Right lobe of liver (tissue), 6 donors: ENCODE measurements around the gene HHATL. TPM values are rescaled to one million over a fixed set of nuclear protein-coding genes. Genes with fewer than 3 reads are reported as not detected.
A peak's percentile ranks its signal among the peaks of the same experiment; 100 is the strongest.

ENCODE experiments used
- ATAC-seq, 4 donors: fragments of 200-7000 bp; cut with Tn5 transposase; one replicate each; pipeline ENCODE4 v1.9.1; 2020; ENCODE audit warnings: mild to moderate bottlenecking in 4 of 4, moderate library complexity in 4 of 4
- DNase-seq, 3 donors: peaks; one replicate each; pipeline ENCODE4 v3.0.0-alpha.2; 2020
- H3K27ac ChIP-seq, 3 donors: fragments of 200-600 bp; one replicate each; pipeline ENCODE4 v1.8.0; 2022
- H3K27me3 ChIP-seq, 2 donors: fragments of 200-600 bp; one replicate each; pipeline ENCODE4 v1.8.0; 2022
- H3K36me3 ChIP-seq, 4 donors: fragments of 200-600 bp; sonication (generic) in 1 of 4; one replicate each; pipeline versions ENCODE4 v1.5.1 to v1.8.0; 2017 to 2022; ENCODE audit warnings: control low read depth in 1 of 4
- H3K4me1 ChIP-seq, 4 donors: fragments of 200-600 bp; sonication (generic) in 1 of 4; one replicate each; pipeline versions ENCODE4 v1.5.1 to v1.8.0; 2017 to 2022; ENCODE audit warnings: control low read depth in 1 of 4
- H3K4me3 ChIP-seq, 3 donors: fragments of 200-600 bp; one replicate each; pipeline ENCODE4 v1.8.0; 2022
- H3K9me3 ChIP-seq, 4 donors: fragments of 200-600 bp; sonication (generic) in 1 of 4; one replicate each; pipeline versions ENCODE4 v1.5.1 to v1.8.0; 2017 to 2022; ENCODE audit warnings: control low read depth in 1 of 4
- CTCF ChIP-seq, 4 donors: fragments of 200-600 bp in 3 of 4; fragments of 450-650 bp in 1 of 4; IDR thresholded peaks; one replicate each; pipeline versions ENCODE4 v1.5.1 to v1.8.0; 2016 to 2022; ENCODE audit warnings: antibody characterized with exemption in 4 of 4, mild to moderate bottlenecking in 2 of 4
- POLR2A ChIP-seq: fragments of 450-650 bp; IDR thresholded peaks from one replicate; pipeline ENCODE4 v1.6.1; 2017; ENCODE audit warnings: antibody characterized with exemption, mild to moderate bottlenecking
- WGBS: methylation state at CpG from one replicate; pipeline ENCODE4 v1.1.6; 2018; ENCODE audit warnings: low coverage, low lambda C conversion rate; ENCODE audit not compliant: insufficient coverage; ENCODE audit errors: missing lambda C conversion rate; 5-methylcytosine and 5-hydroxymethylcytosine counted together
- intact Hi-C, 2 donors: fragments of 100-400 bp; cut with DNase I; formaldehyde crosslinking; loops; one replicate each; pipeline versions ENCODE4 v1.11.2 to v1.14.1; 2022
- total RNA-seq, 6 experiments: library from RNA; depleted of rRNA in 2 of 6; stranded (reverse); fragments of >200 nt in 2 of 6; fragmentation: NEBNext Ultra II Directional in 3 of 6; extraction: Animal tissue kit (Norgen Biotek cat#: 25700) in 3 of 6; gene quantifications; one replicate each; pipeline versions ENCODE4 v1.1.0 to v1.2.4, GENCODE V29; 2016 to 2023
- donor health status: DM: no; HTN: yes; CAD: no.
- donor health status: DM: no; HTN: no; CAD: no.
- donor health status: DM: no; HTN: no; CAD: no.
- donor health status: DM: no; HTN: yes; CAD: no.
- donor health status: DM: no; HTN: yes; CAD: no.

HHATL gene
- total RNA-seq, 6 experiments from 2014 or later = 0.29 to 1.0 (median 0.60) TPM; not detected in 3

- H3K27ac ChIP-seq = no peak overlapping the region
- no peaks in the 10 kb centered on the region for H3K27me3 ChIP-seq
- TF ChIP-seq CTCF (IDR thresholded peaks at IDR 0.05) (no peak), POLR2A (no peak)
- 80% methylated on average over 3 of the region's 10 CpGs for WGBS
- DNase-seq = peak in 1 of 3 donors; percentile 24
- H3K4me3 ChIP-seq = no peak overlapping the region
- no peaks in the 10 kb centered on the region for H3K4me1 ChIP-seq
- ATAC-seq = no peak
- H3K9me3 ChIP-seq = no peaks in the 10 kb centered on the region
- H3K36me3 ChIP-seq = no peaks in the 10 kb centered on the region
- intact Hi-C loops = no loop called here
Measured at GRCh38 chr3:42709621-42710020, 7.0 kb upstream of the HHATL start.

GRCh38 chr3:42708611-42709151 lies 6.1 kb upstream of the HHATL start:
- H3K4me1 ChIP-seq = no peaks in the 10 kb centered on the region
- no peak overlapping the region for H3K4me3 ChIP-seq
- H3K27me3 ChIP-seq = no peaks in the 10 kb centered on the region
- TF ChIP-seq POLR2A = no peak
- no peak for TF ChIP-seq CTCF (IDR thresholded peaks at IDR 0.05)
- H3K36me3 ChIP-seq = no peaks in the 10 kb centered on the region
- DNase-seq = peak in 1 of 3 donors; percentile 30
- intact Hi-C loops = no loop called here
- H3K9me3 ChIP-seq = no peaks in the 10 kb centered on the region
- ATAC-seq = no peak
- WGBS = 83% methylated on average over 1 of the region's 10 CpGs
- no peak overlapping the region for H3K27ac ChIP-seq

GRCh38 chr3:42707620-42708355 lies 5.2 kb upstream of the HHATL start:
- no peaks in the 10 kb centered on the region for H3K27me3 ChIP-seq
- H3K4me3 ChIP-seq = no peak overlapping the region
- peak in 1 of 3 donors; percentile 28 for DNase-seq
- TF ChIP-seq POLR2A (no peak), CTCF (IDR thresholded peaks at IDR 0.05) (no peak)
- WGBS = 60% methylated on average over 3 of the region's 8 CpGs
- H3K36me3 ChIP-seq = no peaks in the 10 kb centered on the region
- H3K27ac ChIP-seq = no peak overlapping the region
- intact Hi-C loops = no loop called here
- no peaks in the 10 kb centered on the region for H3K4me1 ChIP-seq
- no peaks in the 10 kb centered on the region for H3K9me3 ChIP-seq
- no peak for ATAC-seq

GRCh38 chr3:42706721-42707619 lies 4.4 kb upstream of the HHATL start:
- Histone ChIP-seq H3K4me1 (no peaks in the 10 kb centered on the region), H3K27me3 (no peaks in the 10 kb centered on the region), H3K27ac (no peak overlapping the region), H3K36me3 (no peaks in the 10 kb centered on the region), H3K9me3 (no peaks in the 10 kb centered on the region), H3K4me3 (no peak overlapping the region)
- no peak for TF ChIP-seq POLR2A
- peak in 1 of 3 donors; percentile 24 for DNase-seq
- ATAC-seq = no peak
- intact Hi-C loops = no loop called here
- 71% methylated on average over 4 of the region's 7 CpGs for WGBS
